Neural progenitor cell (in vitro differentiated cells): Measurements from ENCODE around the gene PEX14. TPM values are rescaled to one million over a fixed set of nuclear protein-coding genes. Genes with fewer than 3 reads are reported as not detected.

ENCODE experiments used
- DNase-seq: peaks from one replicate; pipeline ENCODE4 v3.0.0-alpha.2; 2016; ENCODE audit warnings: low spot score
- H2AFZ ChIP-seq: fragments of 200-600 bp; sonication (generic); replicated peaks from 2 replicates; pipeline ENCODE4 v1.6.1; 2016; ENCODE audit warnings: antibody characterized with exemption
- H3F3A ChIP-seq: fragments of 200-600 bp; sonication (generic); 2 replicates; pipeline ENCODE4 v1.6.1; 2016; ENCODE audit warnings: antibody characterized with exemption, low read depth
- H3K27ac ChIP-seq: fragments of 200-600 bp; sonication (generic); 2 replicates; pipeline ENCODE4 v1.5.1; 2016; ENCODE audit warnings: mild to moderate bottlenecking
- H3K27me3 ChIP-seq: fragments of 200-600 bp; sonication (generic); 2 replicates; pipeline ENCODE4 v1.6.1; 2016; ENCODE audit warnings: mild to moderate bottlenecking, moderate library complexity
- H3K36me3 ChIP-seq: fragments of 200-600 bp; sonication (generic); 2 replicates; pipeline ENCODE4 v1.5.1; 2016
- H3K4me1 ChIP-seq: fragments of 200-600 bp; sonication (generic); 2 replicates; pipeline ENCODE4 v1.6.1; 2016; ENCODE audit warnings: mixed run types
- H3K4me2 ChIP-seq: fragments of 200-600 bp; sonication (generic); 2 replicates; pipeline ENCODE4 v1.6.1; 2016
- H3K4me3 ChIP-seq: fragments of 200-600 bp; sonication (generic); 2 replicates; pipeline ENCODE4 v1.5.1; 2016
- H3K79me2 ChIP-seq: fragments of 200-600 bp; sonication (generic); 2 replicates; pipeline ENCODE4 v1.6.1; 2016; ENCODE audit warnings: low read depth
- H3K9ac ChIP-seq: fragments of 200-600 bp; sonication (generic); 2 replicates; pipeline ENCODE4 v1.6.1; 2016
- H3K9me3 ChIP-seq: fragments of 200-600 bp; sonication (generic); 2 replicates; pipeline ENCODE4 v1.5.1; 2016; ENCODE audit warnings: low read depth
- H4K20me1 ChIP-seq: fragments of 200-600 bp; sonication (generic); 2 replicates; pipeline ENCODE4 v1.6.1; 2016; ENCODE audit warnings: low read depth
- H3K27ac Mint-ChIP-seq: 3 replicates; pipeline ENCODE4 v1.8.0; 2021; ENCODE audit warnings: mixed read lengths
- H3K27me3 Mint-ChIP-seq: 2 replicates; pipeline ENCODE4 v1.8.0; 2022; ENCODE audit warnings: low read depth, mild to moderate bottlenecking, inconsistent platforms, moderate library complexity, mixed read lengths; ENCODE audit not compliant: insufficient read depth
- H3K36me3 Mint-ChIP-seq: 3 replicates; pipeline ENCODE4 v1.8.0; 2021; ENCODE audit warnings: mixed read lengths
- H3K4me1 Mint-ChIP-seq: 3 replicates; pipeline ENCODE4 v1.8.0; 2021; ENCODE audit warnings: mixed read lengths
- H3K4me3 Mint-ChIP-seq: 3 replicates; pipeline ENCODE4 v1.8.0; 2021; ENCODE audit warnings: mild to moderate bottlenecking, moderate library complexity, mixed read lengths
- H3K9me3 Mint-ChIP-seq: 3 replicates; pipeline ENCODE4 v1.8.0; 2020; ENCODE audit warnings: mixed read lengths
- EZH2 ChIP-seq: fragments of 200-600 bp; sonication (generic); IDR thresholded peaks from 2 replicates; pipeline ENCODE4 v1.6.1; 2017; ENCODE audit warnings: antibody characterized with exemption, mild to moderate bottlenecking, moderate library complexity
- EZH2phosphoT487 ChIP-seq: fragments of 200-600 bp; sonication (generic); IDR thresholded peaks from 2 replicates; pipeline ENCODE4 v1.6.1; 2017; ENCODE audit warnings: antibody characterized with exemption
- total RNA-seq: library from RNA; depleted of rRNA; stranded (reverse); fragments of >200 nt; gene quantifications from 2 replicates; pipeline ENCODE4 v1.2.3, GENCODE V29; 2015; ENCODE audit warnings: low replicate concordance
- TF ChIP-seq, protein P1 (sequence below): fragments of 200-600 bp; sonication (generic); IDR thresholded peaks from 2 replicates; pipeline ENCODE4 v1.5.1; 2017; ENCODE audit warnings: antibody characterized with exemption, mild to moderate bottlenecking

The PEX14 gene
- total RNA-seq, 1 donor from 2014 or later: 9.3 TPM

DNA sequence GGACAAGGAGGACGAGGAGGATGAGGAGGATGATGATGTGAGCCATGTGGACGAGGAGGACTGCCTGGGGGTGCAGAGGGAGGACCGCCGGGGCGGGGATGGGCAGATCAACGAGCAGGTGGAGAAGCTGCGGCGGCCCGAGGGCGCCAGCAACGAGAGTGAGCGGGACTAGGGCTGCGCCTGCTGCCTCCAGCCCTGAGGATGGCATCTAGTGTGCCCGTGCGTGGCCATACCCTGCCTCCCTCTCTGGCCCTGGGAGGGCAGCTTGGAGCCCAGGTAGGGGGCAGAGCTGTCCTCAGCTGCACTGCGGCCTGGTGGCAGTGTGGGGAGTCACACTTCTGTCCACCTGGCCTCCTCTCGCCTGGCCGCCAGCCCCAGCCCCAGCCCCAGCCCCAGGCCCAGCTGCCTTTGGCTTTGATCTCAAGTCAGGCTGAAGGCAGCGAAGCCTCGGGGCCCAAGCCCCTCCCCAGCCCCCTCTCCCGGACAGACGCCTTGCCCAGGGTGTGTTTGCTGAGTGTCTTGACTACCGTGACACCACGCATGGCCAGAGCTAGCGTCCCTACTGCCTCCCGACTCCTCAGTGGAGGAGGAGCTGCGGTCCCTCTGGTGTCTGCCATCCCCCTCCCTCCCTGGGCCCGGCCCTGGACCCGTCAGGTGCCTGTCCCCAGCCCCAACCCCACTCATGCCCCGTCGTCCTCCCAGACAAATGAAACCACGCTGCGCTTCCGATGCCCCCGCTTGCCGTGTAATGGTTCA, 155.2 kb downstream of the PEX14 start:
- Mint-ChIP-seq H3K9me3 (no peaks in the 10 kb centered on the region), H3K27ac (peak overlapping the region; percentile 98), H3K36me3 (no peaks in the 10 kb centered on the region), H3K4me3 (no peak overlapping the region), H3K27me3 (peaks cover 3% of the 10 kb centered on the region), H3K4me1 (peaks cover 40% of the 10 kb centered on the region)
- Histone ChIP-seq H3K9me3 (no peaks in the 10 kb centered on the region), H3K4me2 (no peak overlapping the region), H3F3A (peaks cover 19% of the 10 kb centered on the region), H3K27me3 (no peaks in the 10 kb centered on the region), H3K9ac (no peak overlapping the region), H3K36me3 (no peaks in the 10 kb centered on the region), H3K4me3 (no peak overlapping the region), H3K27ac (no peak overlapping the region), H4K20me1 (peaks cover 37% of the 10 kb centered on the region), H3K4me1 (peaks cover 28% of the 10 kb centered on the region), H3K79me2 (no peaks in the 10 kb centered on the region), H2AFZ (no peak overlapping the region)
- no peak for DNase-seq
- TF ChIP-seq, protein P1, sequence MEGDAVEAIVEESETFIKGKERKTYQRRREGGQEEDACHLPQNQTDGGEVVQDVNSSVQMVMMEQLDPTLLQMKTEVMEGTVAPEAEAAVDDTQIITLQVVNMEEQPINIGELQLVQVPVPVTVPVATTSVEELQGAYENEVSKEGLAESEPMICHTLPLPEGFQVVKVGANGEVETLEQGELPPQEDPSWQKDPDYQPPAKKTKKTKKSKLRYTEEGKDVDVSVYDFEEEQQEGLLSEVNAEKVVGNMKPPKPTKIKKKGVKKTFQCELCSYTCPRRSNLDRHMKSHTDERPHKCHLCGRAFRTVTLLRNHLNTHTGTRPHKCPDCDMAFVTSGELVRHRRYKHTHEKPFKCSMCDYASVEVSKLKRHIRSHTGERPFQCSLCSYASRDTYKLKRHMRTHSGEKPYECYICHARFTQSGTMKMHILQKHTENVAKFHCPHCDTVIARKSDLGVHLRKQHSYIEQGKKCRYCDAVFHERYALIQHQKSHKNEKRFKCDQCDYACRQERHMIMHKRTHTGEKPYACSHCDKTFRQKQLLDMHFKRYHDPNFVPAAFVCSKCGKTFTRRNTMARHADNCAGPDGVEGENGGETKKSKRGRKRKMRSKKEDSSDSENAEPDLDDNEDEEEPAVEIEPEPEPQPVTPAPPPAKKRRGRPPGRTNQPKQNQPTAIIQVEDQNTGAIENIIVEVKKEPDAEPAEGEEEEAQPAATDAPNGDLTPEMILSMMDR: no peak
- no peak for TF ChIP-seq EZH2

DNA sequence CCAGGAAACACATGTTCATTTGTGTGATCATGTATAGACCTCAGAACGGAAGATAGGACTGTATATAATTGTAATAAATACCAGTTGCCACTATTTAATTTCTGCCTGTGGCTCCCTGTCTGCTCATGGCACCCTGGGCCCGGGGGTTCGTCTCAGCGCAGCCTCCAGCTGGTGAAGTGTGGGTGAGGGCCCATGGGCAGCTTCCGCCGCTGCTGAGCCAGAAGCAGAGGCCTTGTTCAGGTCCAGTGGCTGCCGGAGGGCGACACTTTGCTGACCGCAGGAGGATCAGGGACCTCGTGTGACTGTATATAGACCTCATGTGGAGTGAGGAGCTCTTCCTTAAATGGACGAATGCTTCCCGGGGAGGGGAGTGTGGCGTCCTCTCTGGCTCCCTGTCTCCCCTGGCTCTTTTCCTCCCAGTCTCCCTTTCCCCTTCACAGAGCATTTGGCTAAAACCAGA, 155.9 kb downstream of the PEX14 start:
- no peaks in the 10 kb centered on the region for H3K36me3 Mint-ChIP-seq
- peaks cover 28% of the 10 kb centered on the region for H3K4me1 ChIP-seq
- H3K4me3 Mint-ChIP-seq: no peak overlapping the region
- no peaks in the 10 kb centered on the region for H3K9me3 Mint-ChIP-seq
- peak overlapping the region; percentile 98 for H3K27ac Mint-ChIP-seq
- H3K4me2 ChIP-seq: no peak overlapping the region
- H3K4me1 Mint-ChIP-seq: peaks cover 40% of the 10 kb centered on the region
- TF ChIP-seq EZH2phosphoT487: no peak
- TF ChIP-seq EZH2: no peak
- TF ChIP-seq, protein P1: no peak
- no peaks in the 10 kb centered on the region for H3K9me3 ChIP-seq
- no peak overlapping the region for H3K9ac ChIP-seq
- H3K27ac ChIP-seq: no peak overlapping the region
- no peaks in the 10 kb centered on the region for H3K79me2 ChIP-seq
- no peak overlapping the region for H3K4me3 ChIP-seq
- peaks cover 3% of the 10 kb centered on the region for H3K27me3 Mint-ChIP-seq
- no peak overlapping the region for H2AFZ ChIP-seq
- H3K36me3 ChIP-seq: no peaks in the 10 kb centered on the region
- no peaks in the 10 kb centered on the region for H3K27me3 ChIP-seq
- H3F3A ChIP-seq: peaks cover 19% of the 10 kb centered on the region
- no peak for DNase-seq
- peaks cover 37% of the 10 kb centered on the region for H4K20me1 ChIP-seq

DNA sequence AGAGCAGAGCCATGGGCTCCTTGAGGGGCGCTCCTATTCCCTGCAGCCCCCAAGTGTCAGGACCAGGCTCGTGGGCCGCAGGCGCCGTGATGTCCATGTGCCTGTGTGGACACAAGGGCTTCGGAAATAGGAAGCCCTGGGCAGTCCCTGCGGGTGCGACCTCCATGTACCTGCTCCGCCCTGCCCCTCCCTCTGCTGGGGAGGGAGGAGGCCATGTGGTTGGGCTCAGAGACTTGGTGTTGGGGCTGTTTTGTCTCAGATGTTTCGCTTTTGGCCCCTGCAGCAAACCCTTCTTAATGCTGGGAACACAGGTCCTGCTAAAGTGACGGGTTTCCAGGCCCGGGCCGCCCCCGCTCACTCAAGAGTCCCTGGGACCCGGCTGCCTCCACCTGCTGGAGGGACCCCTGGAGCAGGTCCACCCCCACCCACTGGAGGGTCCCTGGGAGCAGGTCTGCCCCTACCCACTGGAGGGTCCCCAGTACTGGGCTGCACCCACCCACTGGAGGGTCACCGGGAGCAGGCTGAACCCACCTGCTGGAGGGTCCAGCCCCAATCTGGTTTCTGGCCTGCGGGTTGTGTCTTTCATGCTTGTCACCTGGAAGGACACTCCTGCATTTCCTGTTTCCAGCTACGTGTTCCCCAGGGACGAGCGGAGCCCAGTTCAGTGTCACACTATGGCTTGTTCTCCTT, 156.5 kb downstream of the PEX14 start:
- no peak overlapping the region for H3K9ac ChIP-seq
- TF ChIP-seq, protein P1: no peak
- TF ChIP-seq EZH2: no peak
- TF ChIP-seq EZH2phosphoT487: no peak
- no peaks in the 10 kb centered on the region for H3K36me3 Mint-ChIP-seq
- H4K20me1 ChIP-seq: peaks cover 37% of the 10 kb centered on the region
- peaks cover 19% of the 10 kb centered on the region for H3F3A ChIP-seq
- no peak overlapping the region for H3K27ac Mint-ChIP-seq
- no peaks in the 10 kb centered on the region for H3K79me2 ChIP-seq
- no peak overlapping the region for H3K4me3 ChIP-seq
- H3K4me3 Mint-ChIP-seq: no peak overlapping the region
- H3K27ac ChIP-seq: no peak overlapping the region
- H3K9me3 ChIP-seq: no peaks in the 10 kb centered on the region
- H3K27me3 Mint-ChIP-seq: peaks cover 3% of the 10 kb centered on the region
- peak overlapping the region; percentile 72 for H3K4me2 ChIP-seq
- H3K4me1 Mint-ChIP-seq: peaks cover 40% of the 10 kb centered on the region
- no peak for DNase-seq
- no peaks in the 10 kb centered on the region for H3K27me3 ChIP-seq
- H3K36me3 ChIP-seq: no peaks in the 10 kb centered on the region
- H2AFZ ChIP-seq: no peak overlapping the region
- peaks cover 28% of the 10 kb centered on the region for H3K4me1 ChIP-seq
- H3K9me3 Mint-ChIP-seq: no peaks in the 10 kb centered on the region
